GM23338 (cell line): Measurements from ENCODE around the gene PRKG2.

Experiments used
- CTCF ChIP-seq, 2 experiments: fragments of 200-600 bp in 1 of 2; sonication (generic) in 1 of 2; conservative IDR thresholded peaks; 2 replicates each; pipeline versions ENCODE4 v1.5.1 to v1.6.1; 2016 to 2017; ENCODE audit warnings: antibody characterized with exemption in 2 of 2, low read depth in 2 of 2, mild to moderate bottlenecking in 2 of 2, moderate library complexity in 1 of 2
- EZH2 ChIP-seq: fragments of 200-600 bp; sonication (generic); IDR thresholded peaks from one replicate; pipeline ENCODE4 v1.8.0; 2017; ENCODE audit warnings: antibody characterized with exemption, mild to moderate bottlenecking, low read depth; ENCODE audit not compliant: unreplicated experiment
- EZH2phosphoT487 ChIP-seq: fragments of 200-600 bp; sonication (generic); IDR thresholded peaks from one replicate; pipeline ENCODE4 v1.8.1; 2018; ENCODE audit warnings: antibody characterized with exemption; ENCODE audit not compliant: unreplicated experiment
- POLR2AphosphoS5 ChIP-seq: IDR thresholded peaks from 2 replicates; pipeline ENCODE4 v1.6.1; 2016; ENCODE audit warnings: antibody characterized with exemption, low read depth
- ZNF462 ChIP-seq: fragments of 250-450 bp; sonication (Bioruptor Pico); IDR thresholded peaks from 2 replicates; pipeline ENCODE4 v1.5.0; 2020; ENCODE audit warnings: mild to moderate bottlenecking, moderate library complexity

- no peak for TF ChIP-seq CTCF (conservative IDR thresholded peaks at IDR 0.05; ENCODE audit: low read depth in 2 of 2)
- TF ChIP-seq EZH2: no peak
- TF ChIP-seq POLR2AphosphoS5: no peak
- TF ChIP-seq ZNF462 (CRISPR knock-in tag): no peak
- TF ChIP-seq EZH2phosphoT487: no peak
These were observed 144.0 kb downstream of the PRKG2 start for GRCh38 chr4:81071013-81071412.
